Kidney (tissue), 14 donors: ENCODE measurements around the gene SPOPL. TPM values are rescaled to one million over a fixed set of nuclear protein-coding genes. Genes with fewer than 3 reads are reported as not detected.

Experiments used
- DNase-seq, 5 donors: peaks; one replicate each; pipeline ENCODE4 v3.0.0-alpha.2; 2013 to 2020
- FAIRE-seq: peaks from 2 replicates; lab custom pipeline; 2012; peaks lifted over from hg19 to GRCh38; lab: Jason Lieb, UNC
- H3K27ac ChIP-seq, 2 donors: one replicate each; pipeline ENCODE4 v1.7.0; 2013; ENCODE audit warnings: low read depth in 2 of 2, low read length in 2 of 2, inconsistent platforms in 1 of 2
- H3K27me3 ChIP-seq: one replicate; pipeline ENCODE4 v1.7.1; 2013; ENCODE audit warnings: low read length, inconsistent platforms; ENCODE audit not compliant: control insufficient read depth, insufficient read depth
- H3K36me3 ChIP-seq, 3 donors: one replicate each; pipeline versions ENCODE4 v1.7.0 to v1.7.1; 2013; ENCODE audit warnings: low read length in 3 of 3, control low read depth in 1 of 3, inconsistent platforms in 1 of 3; ENCODE audit not compliant: insufficient read depth in 3 of 3, control insufficient read depth in 2 of 3
- H3K4me1 ChIP-seq, 3 donors: one replicate each; pipeline versions ENCODE4 v1.7.0 to v1.7.1; 2013; ENCODE audit warnings: low read length in 3 of 3, inconsistent platforms in 1 of 3, low read depth in 1 of 3; ENCODE audit not compliant: control insufficient read depth in 2 of 3, insufficient read depth in 2 of 3
- H3K4me3 ChIP-seq, 3 donors: one replicate each; pipeline versions ENCODE4 v1.7.0 to v1.8.1; 2013; ENCODE audit warnings: low read length in 3 of 3, control low read depth in 1 of 3, inconsistent platforms in 1 of 3
- H3K9ac ChIP-seq, 3 donors: one replicate each; pipeline versions ENCODE4 v1.7.0 to v1.7.1; 2013; ENCODE audit warnings: low read length in 3 of 3, control low read depth in 1 of 3, inconsistent platforms in 1 of 3
- H3K9me3 ChIP-seq, 3 donors: one replicate each; pipeline versions ENCODE4 v1.7.0 to v1.7.1; 2013; ENCODE audit warnings: low read length in 3 of 3, control low read depth in 1 of 3, inconsistent platforms in 1 of 3; ENCODE audit not compliant: control insufficient read depth in 2 of 3, insufficient read depth in 1 of 3
- CTCF ChIP-seq: IDR thresholded peaks from 3 replicates; pipeline ENCODE4 v1.5.1; 2012; ENCODE audit warnings: mild to moderate bottlenecking, moderate library complexity, borderline replicate concordance; ENCODE audit not compliant: insufficient read depth; ENCODE audit errors: extremely low read depth
- intact Hi-C: fragments of 100-400 bp; cut with DNase I; formaldehyde crosslinking; loops from one replicate; pipeline ENCODE4 v1.11.1; 2022
- polyA plus RNA-seq: library from polyadenylated mRNA; stranded (reverse); fragments of 350-450 nt; fragmentation: Illumina TruSeq; extraction: RNeasy Lipid Tissue Mini Kit (QIAGEN cat#74804); gene quantifications from one replicate; pipeline ENCODE4 v1.2.3, GENCODE V29; 2014; ENCODE audit warnings: low read depth, low replicate concordance; ENCODE audit not compliant: insufficient read depth
- total RNA-seq: library from RNA; stranded (reverse); fragmentation: NEBNext Ultra II Directional; extraction: Animal tissue kit (Norgen Biotek cat#: 25700); gene quantifications from one replicate; pipeline ENCODE4 v1.2.1, GENCODE V29; 2021
- donor health status: control.
- donor health status: control.
- donor health status: control.
- donor health status: control.
- donor health status: control.
- donor health status: DM: yes; HTN: yes; CAD: no.
- donor health status: Normal renal cell carcinoma (clear cell type).

The SPOPL gene
- total and polyA plus RNA-seq, 2 donors from 2014 or later, result 4.0 to 23.1 TPM

GRCh38 chr2:138491495-138491862, 10.1 kb upstream of the SPOPL start:
- DNase-seq (no peak), FAIRE-seq (no peak)
- Histone ChIP-seq H3K4me3 (no peak overlapping the region), H3K27me3 (no peaks in the 10 kb centered on the region), H3K4me1 (no peaks in the 10 kb centered on the region), H3K9me3 (no peaks in the 10 kb centered on the region), H3K27ac (no peak overlapping the region), H3K36me3 (no peaks in the 10 kb centered on the region), H3K9ac (no peak overlapping the region)
- no peak for TF ChIP-seq CTCF
- intact Hi-C loops, result no loop called here

- no peak for TF ChIP-seq CTCF
Observed at GRCh38 chr2:138492160-138492559, 9.4 kb upstream of the SPOPL start.

GRCh38 chr2:138493334-138493733, 8.2 kb upstream of the SPOPL start:
- Histone ChIP-seq H3K36me3 (no peaks in the 10 kb centered on the region), H3K27ac (no peak overlapping the region), H3K9ac (no peak overlapping the region), H3K4me3 (no peak overlapping the region), H3K9me3 (no peaks in the 10 kb centered on the region), H3K4me1 (no peaks in the 10 kb centered on the region), H3K27me3 (no peaks in the 10 kb centered on the region)
- no peak for TF ChIP-seq CTCF
- DNase-seq (no peak), FAIRE-seq (no peak)
- intact Hi-C loops, result no loop called here

More at GRCh38 chr2:138492160-138492559, 9.4 kb upstream of the SPOPL start:
- Histone ChIP-seq H3K4me1 (no peaks in the 10 kb centered on the region), H3K9ac (no peak overlapping the region), H3K9me3 (no peaks in the 10 kb centered on the region), H3K36me3 (no peaks in the 10 kb centered on the region), H3K27ac (no peak overlapping the region), H3K4me3 (no peak overlapping the region), H3K27me3 (no peaks in the 10 kb centered on the region)
- intact Hi-C loops, result no loop called here
- FAIRE-seq, result no peak
- DNase-seq, result no peak

GRCh38 chr2:138494265-138494966, 7.2 kb upstream of the SPOPL start:
- intact Hi-C loops, result no loop called here
- no peak for FAIRE-seq

More at GRCh38 chr2:138494265-138494966, 7.2 kb upstream of the SPOPL start:
- no peak for TF ChIP-seq CTCF
- no peak overlapping the region for H3K4me3 ChIP-seq
- H3K27ac ChIP-seq, result no peak overlapping the region
- no peak overlapping the region for H3K9ac ChIP-seq
- no peaks in the 10 kb centered on the region for H3K27me3 ChIP-seq
- no peaks in the 10 kb centered on the region for H3K36me3 ChIP-seq
- no peak for DNase-seq
- no peaks in the 10 kb centered on the region for H3K4me1 ChIP-seq
- no peaks in the 10 kb centered on the region for H3K9me3 ChIP-seq
